Measurements from ENCODE around the gene PARP6.

Gene PARP6

GRCh38 chr15:72199721-72200212 lies 72.6 kb downstream of the PARP6 start:
- peak; percentile 58 for DNase-seq (ENCODE audit: low read depth)

DNA sequence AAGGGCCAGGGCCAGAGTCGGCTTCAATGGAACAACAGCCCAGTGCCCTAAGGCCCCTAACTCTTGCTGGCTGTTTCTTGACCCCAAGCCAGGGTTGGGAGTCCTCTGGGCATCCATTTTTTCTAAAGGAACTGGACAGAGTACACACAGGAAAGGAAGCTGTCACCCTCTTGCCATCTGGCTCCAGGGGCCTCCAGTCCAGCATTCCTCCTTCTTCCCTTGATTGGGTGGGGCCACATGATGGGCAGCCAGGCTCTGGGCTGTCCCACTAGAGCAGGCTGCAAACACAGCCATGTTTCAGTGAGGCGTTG lies 73.2 kb downstream of the PARP6 start:
- DNase-seq (ENCODE audit: low read depth), result no peak

GRCh38 chr15:72198356-72199204 lies 73.8 kb downstream of the PARP6 start:
- no peak for DNase-seq (ENCODE audit: low read depth)

- DNase-seq (ENCODE audit: low read depth), result peak; percentile 50
Measured at GRCh38 chr15:72197460-72198355, 74.6 kb downstream of the PARP6 start, which contains the start of gene GRAMD2A. TSS of gene GRAMD2A (minus strand) at chr15:72197787.

DNA sequence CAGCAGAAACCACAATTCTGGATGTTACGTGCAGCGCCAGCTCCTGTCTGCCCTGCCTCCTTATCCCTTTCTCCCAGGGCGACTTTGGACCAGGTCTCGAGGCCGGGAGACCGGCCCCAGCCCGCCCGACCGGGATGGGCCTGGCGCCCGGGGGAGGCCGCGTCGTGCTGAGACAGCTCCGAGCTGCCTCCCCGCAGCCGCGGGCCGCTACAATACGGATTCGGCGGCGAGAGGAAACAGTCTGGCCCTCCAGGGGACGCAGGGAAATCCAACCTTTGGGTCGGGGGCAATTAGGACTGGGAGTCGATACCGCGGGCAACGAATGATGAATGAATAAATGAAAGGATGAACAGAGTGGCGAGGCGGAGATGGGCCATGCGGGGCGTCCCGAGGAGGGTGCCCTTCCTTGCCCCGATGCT lies 75.3 kb downstream of the PARP6 start:
- no peak for DNase-seq (ENCODE audit: low read depth)

DNA sequence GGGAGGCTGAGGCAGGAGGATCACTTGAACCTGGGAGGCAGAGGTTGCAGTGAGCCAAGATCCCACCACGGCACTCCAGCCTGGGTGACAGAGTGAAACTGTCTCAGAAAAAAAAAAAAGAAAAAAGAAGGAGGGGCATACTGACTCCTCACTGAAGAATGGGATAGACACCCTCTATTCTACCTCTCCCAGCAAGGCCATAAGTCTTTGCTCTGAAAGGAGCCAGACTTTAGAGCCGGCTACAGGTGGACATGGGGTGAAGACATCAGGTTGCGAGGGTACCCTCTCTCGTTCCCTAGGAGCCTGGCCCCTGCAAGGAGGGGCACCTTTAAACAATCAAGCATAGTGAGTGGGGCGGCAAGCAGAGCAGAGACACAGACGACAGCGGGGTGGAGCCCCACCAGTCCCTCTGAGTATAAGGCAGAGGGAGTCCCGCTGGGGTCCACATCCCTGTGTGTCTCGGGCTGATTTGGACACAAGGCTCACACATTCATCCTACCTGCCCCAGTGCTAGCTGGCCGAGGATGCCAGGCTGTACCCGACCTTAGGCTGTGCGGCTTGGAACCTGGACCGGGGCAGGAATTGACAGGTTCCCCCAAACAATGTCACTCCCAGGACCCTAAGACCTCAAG lies 75.8 kb downstream of the PARP6 start:
- DNase-seq (ENCODE audit: low read depth), result no peak

GRCh38 chr15:72195101-72195511 lies 77.2 kb downstream of the PARP6 start:
- no peak for DNase-seq (ENCODE audit: low read depth)

DNA sequence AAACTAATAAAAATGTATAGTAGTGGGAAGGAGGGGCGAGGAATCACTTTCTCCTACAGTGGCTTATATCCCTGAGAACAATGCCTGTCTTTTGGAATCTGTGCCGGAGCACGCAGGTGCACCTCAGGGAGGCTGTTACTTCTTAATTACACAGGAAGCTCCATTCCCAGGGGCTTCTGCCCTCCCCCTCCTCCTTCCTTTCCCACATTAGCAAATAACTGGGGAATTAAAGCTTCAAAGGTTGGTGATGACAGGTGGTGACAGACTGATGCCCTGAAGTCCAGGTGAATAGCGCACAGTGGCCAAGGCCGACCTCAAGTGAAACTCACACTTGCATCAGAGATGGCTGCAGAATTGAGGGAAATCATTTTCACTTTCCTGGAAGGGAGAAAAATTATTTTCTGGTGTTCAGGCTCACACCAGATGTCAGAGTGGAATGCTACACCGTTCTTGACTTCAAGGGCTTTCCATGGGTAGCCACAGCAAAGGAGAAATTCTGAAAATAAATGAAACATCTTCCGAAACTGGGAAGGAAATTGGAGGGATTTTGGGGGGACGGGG lies 78.4 kb downstream of the PARP6 start:
- no peak for DNase-seq (ENCODE audit: low read depth)

DNA sequence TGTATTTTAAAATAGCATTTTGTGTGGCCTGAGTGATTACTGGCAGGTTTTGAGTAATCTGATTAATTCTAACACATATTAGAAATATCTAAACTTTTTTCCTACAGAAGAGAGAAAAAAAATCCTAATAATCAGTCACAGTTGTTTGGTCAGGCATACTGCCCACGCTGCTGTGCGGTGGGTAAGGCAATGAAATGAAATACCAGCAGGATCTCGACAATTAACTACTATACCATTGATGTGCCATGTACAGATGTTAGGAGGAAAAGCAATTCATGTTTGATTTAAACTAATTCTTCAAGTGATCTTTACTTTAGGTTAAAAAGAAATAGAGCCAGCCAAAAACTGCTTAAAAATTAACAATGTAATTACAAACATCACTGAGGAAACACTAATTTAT lies 79.9 kb downstream of the PARP6 start:
- no peak for DNase-seq (ENCODE audit: low read depth)
